NCI-H2196 treated with DMSO at 0.1 percent for 48 hours (cell line): Measurements from ENCODE around the gene WDR27.

Experiments
- DNase-seq: peaks from one replicate; lab custom pipeline; 2025; ENCODE audit not compliant: unreplicated experiment; lab: John Stamatoyannopoulos, UW

WDR27 gene

GRCh38 chr6:169641461-169642085 is 60.3 kb downstream of the WDR27 start:
- DNase-seq, result no peak

- DNase-seq, result no peak
Observed at GRCh38 chr6:169640983-169641382, 60.8 kb downstream of the WDR27 start.

GRCh38 chr6:169640351-169640852 is 61.4 kb downstream of the WDR27 start:
- no peak for DNase-seq

GRCh38 chr6:169639653-169640278 is 62.1 kb downstream of the WDR27 start:
- DNase-seq, result no peak

- DNase-seq, result no peak
Observed at GRCh38 chr6:169638915-169639314, 62.9 kb downstream of the WDR27 start.

- no peak for DNase-seq
Observed at GRCh38 chr6:169638388-169638787, 63.4 kb downstream of the WDR27 start.

- no peak for DNase-seq
Observed at GRCh38 chr6:169635345-169635744, 66.5 kb downstream of the WDR27 start.

GRCh38 chr6:169632841-169633240 is 69.0 kb downstream of the WDR27 start:
- DNase-seq, result no peak

GRCh38 chr6:169629256-169629655 is 72.6 kb downstream of the WDR27 start:
- DNase-seq, result no peak

GRCh38 chr6:169627736-169628607 is 73.9 kb downstream of the WDR27 start:
- DNase-seq, result no peak

- DNase-seq, result no peak
Observed at GRCh38 chr6:169626649-169627048, 75.2 kb downstream of the WDR27 start.

- DNase-seq, result no peak
Observed at GRCh38 chr6:169626169-169626568, 75.7 kb downstream of the WDR27 start.

- no peak for DNase-seq
Observed at GRCh38 chr6:169625376-169625775, 76.5 kb downstream of the WDR27 start.

- DNase-seq, result no peak
Observed at GRCh38 chr6:169624785-169625184, 77.0 kb downstream of the WDR27 start.

GRCh38 chr6:169623975-169624374 is 77.9 kb downstream of the WDR27 start:
- DNase-seq, result no peak

- no peak for DNase-seq
Observed at GRCh38 chr6:169623343-169623742, 78.5 kb downstream of the WDR27 start.

- DNase-seq, result no peak
Observed at GRCh38 chr6:169622618-169623017, 79.2 kb downstream of the WDR27 start.

GRCh38 chr6:169621311-169621710 is 80.5 kb downstream of the WDR27 start:
- DNase-seq, result no peak

- DNase-seq, result no peak
Observed at GRCh38 chr6:169620171-169621130, 81.4 kb downstream of the WDR27 start.

GRCh38 chr6:169619650-169620049 is 82.2 kb downstream of the WDR27 start:
- no peak for DNase-seq
